ENCODE results near the gene MAN2A1. TPM values are rescaled to one million over a fixed set of nuclear protein-coding genes. Genes with fewer than 3 reads are reported as not detected.

Gene MAN2A1
- total RNA-seq, 1 donor from 2014 or later = 33.9 TPM

- Histone ChIP-seq H3K36me3 (no peaks in the 10 kb centered on the region), H3K4me1 (no peaks in the 10 kb centered on the region), H3K27me3 (no peaks in the 10 kb centered on the region), H3K4me3 (no peak overlapping the region), H3K27ac (no peak overlapping the region), H3K9me3 (no peaks in the 10 kb centered on the region)
- TF ChIP-seq POLR2A (IDR thresholded peaks at IDR 0.05) = no peak
- TF ChIP-seq POLR2AphosphoS5 (IDR thresholded peaks at IDR 0.05; ENCODE audit: insufficient read depth in 1 of 2, low read depth in 1 of 2) = no peak
- TF ChIP-seq CTCF (IDR thresholded peaks at IDR 0.05) = no peak
- intact Hi-C loops (cut with DNase I) = no loop called here
- DNase-seq (ENCODE audit: extremely low spot score in 2 of 2) = no peak
Observed at GRCh38 chr5:109725135-109725534, 35.4 kb downstream of the MAN2A1 start.

- Histone ChIP-seq H3K4me1 (peaks cover 29% of the 10 kb centered on the region), H3K36me3 (no peaks in the 10 kb centered on the region), H3K4me3 (no peak overlapping the region), H3K27ac (no peak overlapping the region), H3K9me3 (no peaks in the 10 kb centered on the region), H3K27me3 (no peaks in the 10 kb centered on the region)
- TF ChIP-seq POLR2AphosphoS5 (IDR thresholded peaks at IDR 0.05; ENCODE audit: insufficient read depth in 1 of 2, low read depth in 1 of 2) (no peak), CTCF (IDR thresholded peaks at IDR 0.05) (no peak), POLR2A (IDR thresholded peaks at IDR 0.05) (no peak)
- intact Hi-C loops (cut with DNase I) = no loop called here
- DNase-seq (ENCODE audit: extremely low spot score in 2 of 2) = no peak
Observed at GRCh38 chr5:109739741-109740728, 50.3 kb downstream of the MAN2A1 start.

GRCh38 chr5:109740966-109741365, 51.2 kb downstream of the MAN2A1 start:
- Histone ChIP-seq H3K4me1 (peaks cover 29% of the 10 kb centered on the region), H3K9me3 (no peaks in the 10 kb centered on the region), H3K27ac (no peak overlapping the region), H3K36me3 (no peaks in the 10 kb centered on the region), H3K27me3 (no peaks in the 10 kb centered on the region), H3K4me3 (no peak overlapping the region)
- TF ChIP-seq CTCF (IDR thresholded peaks at IDR 0.05) (no peak), POLR2AphosphoS5 (IDR thresholded peaks at IDR 0.05; ENCODE audit: insufficient read depth in 1 of 2, low read depth in 1 of 2) (no peak)
- no peak for DNase-seq (ENCODE audit: extremely low spot score in 2 of 2)
- intact Hi-C loops (cut with DNase I) = no loop called here

GRCh38 chr5:109741390-109741789, 51.7 kb downstream of the MAN2A1 start:
- no peak for DNase-seq (ENCODE audit: extremely low spot score in 2 of 2)
- intact Hi-C loops (cut with DNase I) = no loop called here
- Histone ChIP-seq H3K4me1 (peaks cover 29% of the 10 kb centered on the region), H3K4me3 (no peak overlapping the region), H3K36me3 (no peaks in the 10 kb centered on the region), H3K9me3 (no peaks in the 10 kb centered on the region), H3K27ac (no peak overlapping the region), H3K27me3 (no peaks in the 10 kb centered on the region)
- TF ChIP-seq POLR2A (IDR thresholded peaks at IDR 0.05) (no peak), CTCF (IDR thresholded peaks at IDR 0.05) (no peak), POLR2AphosphoS5 (IDR thresholded peaks at IDR 0.05; ENCODE audit: insufficient read depth in 1 of 2, low read depth in 1 of 2) (no peak)

GRCh38 chr5:109743041-109743531, 53.4 kb downstream of the MAN2A1 start:
- H3K27ac ChIP-seq = no peak overlapping the region
- TF ChIP-seq POLR2A (IDR thresholded peaks at IDR 0.05) (no peak), POLR2AphosphoS5 (IDR thresholded peaks at IDR 0.05; ENCODE audit: insufficient read depth in 1 of 2, low read depth in 1 of 2) (no peak), CTCF (IDR thresholded peaks at IDR 0.05) (no peak)
- intact Hi-C loops (cut with DNase I) = no loop called here

More at GRCh38 chr5:109743041-109743531, 53.4 kb downstream of the MAN2A1 start:
- Histone ChIP-seq H3K36me3 (no peaks in the 10 kb centered on the region), H3K4me3 (no peak overlapping the region), H3K4me1 (peaks cover 29% of the 10 kb centered on the region), H3K9me3 (no peaks in the 10 kb centered on the region), H3K27me3 (no peaks in the 10 kb centered on the region)
- DNase-seq (ENCODE audit: extremely low spot score in 2 of 2) = no peak
